CD4-positive, alpha-beta T cell (primary cell): ENCODE results near the gene USP2. TPM values are rescaled to one million over a fixed set of nuclear protein-coding genes. Genes with fewer than 3 reads are reported as not detected.

Experiments used
- ATAC-seq: fragments of 200-7000 bp; cut with Tn5 transposase; one replicate; pipeline ENCODE4 v1.10.0; 2022; ENCODE audit warnings: mild to moderate bottlenecking; ENCODE audit not compliant: poor library complexity
- CTCF ChIA-PET: fragments of 350-600 bp; sonication (Branson Sonifier 250); formaldehyde crosslinking; loops from one replicate; lab custom pipeline; 2021; ENCODE audit warnings: antibody characterized with exemption, inconsistent platforms; lab: Charles Lee
- POLR2A ChIA-PET: fragments of 350-600 bp; sonication (Branson Sonifier 250); formaldehyde crosslinking; loops from one replicate; lab custom pipeline; 2021; ENCODE audit warnings: antibody characterized with exemption, inconsistent platforms; lab: Charles Lee
- DNase-seq, 14 experiments: peaks; one replicate each; pipeline ENCODE4 v3.0.0-alpha.2; 2013 to 2020; ENCODE audit warnings: mixed read lengths in 2 of 14
- H3K27ac ChIP-seq, 2 donors: one replicate each; pipeline versions ENCODE4 v1.5.1 to v1.7.0; 2013; ENCODE audit warnings: low read length in 2 of 2, low read depth in 1 of 2, mild to moderate bottlenecking in 1 of 2
- H3K27me3 ChIP-seq, 2 experiments: 1 replicate in 1 of 2; 2 replicates in 1 of 2; pipeline versions ENCODE4 v1.6.1 to v1.7.0; 2013; ENCODE audit warnings: low read length in 2 of 2, control low read depth in 1 of 2, mild to moderate bottlenecking in 1 of 2, moderate library complexity in 1 of 2; ENCODE audit not compliant: insufficient read depth in 2 of 2, control insufficient read depth in 1 of 2
- H3K36me3 ChIP-seq: one replicate; pipeline ENCODE4 v1.6.1; 2013; ENCODE audit warnings: low read length, control low read depth; ENCODE audit not compliant: insufficient read depth
- H3K4me1 ChIP-seq: one replicate; pipeline ENCODE4 v1.6.1; 2013; ENCODE audit warnings: low read length, control low read depth; ENCODE audit not compliant: insufficient read depth
- H3K4me3 ChIP-seq: one replicate; pipeline ENCODE4 v1.5.1; 2013; ENCODE audit warnings: mild to moderate bottlenecking, low read length, moderate library complexity
- H3K9me3 ChIP-seq, 2 experiments: 1 replicate in 1 of 2; 2 replicates in 1 of 2; pipeline versions ENCODE4 v1.6.1 to v1.7.0; 2013; ENCODE audit warnings: low read length in 2 of 2, mild to moderate bottlenecking in 2 of 2, control low read depth in 1 of 2, moderate library complexity in 1 of 2; ENCODE audit not compliant: control insufficient read depth in 1 of 2, insufficient read depth in 1 of 2
- H3K27ac Mint-ChIP-seq: one replicate; pipeline ENCODE4 v1.8.0; 2020; ENCODE audit warnings: mixed read lengths
- H3K27me3 Mint-ChIP-seq: one replicate; pipeline ENCODE4 v1.8.0; 2021; ENCODE audit warnings: mixed read lengths
- H3K36me3 Mint-ChIP-seq: one replicate; pipeline ENCODE4 v1.8.0; 2021; ENCODE audit warnings: low read depth, mixed read lengths
- H3K4me1 Mint-ChIP-seq: one replicate; pipeline ENCODE4 v1.8.0; 2021; ENCODE audit warnings: low read depth, mixed read lengths
- H3K4me3 Mint-ChIP-seq: one replicate; pipeline ENCODE4 v1.8.0; 2020; ENCODE audit warnings: mild to moderate bottlenecking, mixed read lengths
- H3K9me3 Mint-ChIP-seq: one replicate; pipeline ENCODE4 v1.8.0; 2020; ENCODE audit warnings: mixed read lengths
- CTCF ChIP-seq: fragments of 200-600 bp; IDR thresholded peaks from one replicate; pipeline ENCODE4 v1.8.0; 2022; ENCODE audit warnings: antibody characterized with exemption, mild to moderate bottlenecking
- intact Hi-C, 2 experiments: fragments of 100-400 bp; cut with DNase I in 1 of 2; cut with micrococcal nuclease in 1 of 2; formaldehyde crosslinking; loops; one replicate each; pipeline versions ENCODE4 v1.15.1 to v1.9.0; 2023 to 2025; cut with DNase I, micrococcal nuclease
- total RNA-seq, 174 experiments: library from RNA in 2 of 174; stranded (reverse) in 2 of 174; gene quantifications; one replicate each; pipeline ENCODE4 v1.2.3 and lab custom pipeline; 2021 to 2026

USP2 gene
- total RNA-seq, 2 experiments from 2014 or later, result 2.0 to 2.6 TPM

- intact Hi-C loops, result no loop called here
- H3K36me3 ChIP-seq, result no peaks in the 10 kb centered on the region
- CTCF ChIA-PET, result interaction anchor here (1.5 to 2.2 kb wide), 2 partner anchors 16 to 33 kb away, joined by 4 to 11 read pairs; no protein-coding TSS in a partner anchor
Observed at GRCh38 chr11:119371778-119372182, 9.7 kb downstream of the USP2 start.

GRCh38 chr11:119371067-119371601, 10.4 kb downstream of the USP2 start:
- Mint-ChIP-seq H3K9me3 (no peaks in the 10 kb centered on the region), H3K36me3 (no peaks in the 10 kb centered on the region), H3K4me1 (no peaks in the 10 kb centered on the region), H3K27me3 (peaks cover 56% of the 10 kb centered on the region), H3K4me3 (no peak overlapping the region), H3K27ac (no peak overlapping the region)
- Histone ChIP-seq H3K36me3 (no peaks in the 10 kb centered on the region), H3K27me3 (peaks cover 22 to 28% of the 10 kb centered on the region in 2 experiments), H3K4me1 (peaks cover 13% of the 10 kb centered on the region), H3K9me3 (no peaks in the 10 kb centered on the region), H3K4me3 (no peak overlapping the region), H3K27ac (no peak overlapping the region)
- POLR2A ChIA-PET, result no interaction called here
- no peak for DNase-seq
- intact Hi-C loops, result no loop called here
- no peak for ATAC-seq
- no peak for TF ChIP-seq CTCF
- CTCF ChIA-PET, result interaction anchor here (1.5 to 2.2 kb wide), 2 partner anchors 15 to 33 kb away, joined by 4 to 11 read pairs; no protein-coding TSS in a partner anchor

More at GRCh38 chr11:119371778-119372182, 9.7 kb downstream of the USP2 start:
- POLR2A ChIA-PET, result no interaction called here
- H3K9me3 Mint-ChIP-seq, result no peaks in the 10 kb centered on the region
- H3K9me3 ChIP-seq, result no peaks in the 10 kb centered on the region
- no peak overlapping the region for H3K27ac Mint-ChIP-seq
- no peak overlapping the region for H3K4me3 ChIP-seq
- H3K4me1 Mint-ChIP-seq, result no peaks in the 10 kb centered on the region
- H3K27me3 Mint-ChIP-seq, result peaks cover 49% of the 10 kb centered on the region
- no peak overlapping the region for H3K27ac ChIP-seq
- peaks cover 17 to 22% of the 10 kb centered on the region in 2 experiments for H3K27me3 ChIP-seq
- no peak for TF ChIP-seq CTCF
- no peak for ATAC-seq
- no peak overlapping the region for H3K4me3 Mint-ChIP-seq
- DNase-seq, result no peak
- H3K4me1 ChIP-seq, result peaks cover 13% of the 10 kb centered on the region
- no peaks in the 10 kb centered on the region for H3K36me3 Mint-ChIP-seq

- Histone ChIP-seq H3K36me3 (no peaks in the 10 kb centered on the region), H3K4me1 (peaks cover 13% of the 10 kb centered on the region), H3K27ac (no peak overlapping the region), H3K27me3 (peaks cover 24 to 33% of the 10 kb centered on the region in 2 experiments), H3K9me3 (no peaks in the 10 kb centered on the region), H3K4me3 (no peak overlapping the region)
- POLR2A ChIA-PET, result no interaction called here
- Mint-ChIP-seq H3K27me3 (peaks cover 60% of the 10 kb centered on the region), H3K36me3 (no peaks in the 10 kb centered on the region), H3K4me3 (no peak overlapping the region), H3K9me3 (no peaks in the 10 kb centered on the region), H3K4me1 (no peaks in the 10 kb centered on the region), H3K27ac (no peak overlapping the region)
- peak in 2 of 14 experiments; percentile 54 to 55 for DNase-seq
- TF ChIP-seq CTCF, result no peak
- intact Hi-C loops, result no loop called here
- peak; percentile 68 for ATAC-seq
- CTCF ChIA-PET, result interaction anchor here (1.5 to 2.2 kb wide), 2 partner anchors 14 to 32 kb away, joined by 4 to 11 read pairs; no protein-coding TSS in a partner anchor
Observed at GRCh38 chr11:119370486-119371046, 10.9 kb downstream of the USP2 start.
